Epithelial cell of prostate (primary cell): ENCODE measurements around the gene EML3.
"Not testable (repeated sequence)": the region's sequence is repeated elsewhere in the genome, so short reads cannot be mapped to it uniquely, and the experiment has no call there.

ENCODE experiments used
- DNase-seq: peaks from one replicate; pipeline ENCODE4 v3.0.0-alpha.2; 2011; ENCODE audit warnings: low read depth, low spot score
- H3K27ac ChIP-seq: fragments of 450-650 bp; 2 replicates; pipeline ENCODE4 v1.5.1; 2017; ENCODE audit warnings: mild to moderate bottlenecking

EML3 gene

DNA sequence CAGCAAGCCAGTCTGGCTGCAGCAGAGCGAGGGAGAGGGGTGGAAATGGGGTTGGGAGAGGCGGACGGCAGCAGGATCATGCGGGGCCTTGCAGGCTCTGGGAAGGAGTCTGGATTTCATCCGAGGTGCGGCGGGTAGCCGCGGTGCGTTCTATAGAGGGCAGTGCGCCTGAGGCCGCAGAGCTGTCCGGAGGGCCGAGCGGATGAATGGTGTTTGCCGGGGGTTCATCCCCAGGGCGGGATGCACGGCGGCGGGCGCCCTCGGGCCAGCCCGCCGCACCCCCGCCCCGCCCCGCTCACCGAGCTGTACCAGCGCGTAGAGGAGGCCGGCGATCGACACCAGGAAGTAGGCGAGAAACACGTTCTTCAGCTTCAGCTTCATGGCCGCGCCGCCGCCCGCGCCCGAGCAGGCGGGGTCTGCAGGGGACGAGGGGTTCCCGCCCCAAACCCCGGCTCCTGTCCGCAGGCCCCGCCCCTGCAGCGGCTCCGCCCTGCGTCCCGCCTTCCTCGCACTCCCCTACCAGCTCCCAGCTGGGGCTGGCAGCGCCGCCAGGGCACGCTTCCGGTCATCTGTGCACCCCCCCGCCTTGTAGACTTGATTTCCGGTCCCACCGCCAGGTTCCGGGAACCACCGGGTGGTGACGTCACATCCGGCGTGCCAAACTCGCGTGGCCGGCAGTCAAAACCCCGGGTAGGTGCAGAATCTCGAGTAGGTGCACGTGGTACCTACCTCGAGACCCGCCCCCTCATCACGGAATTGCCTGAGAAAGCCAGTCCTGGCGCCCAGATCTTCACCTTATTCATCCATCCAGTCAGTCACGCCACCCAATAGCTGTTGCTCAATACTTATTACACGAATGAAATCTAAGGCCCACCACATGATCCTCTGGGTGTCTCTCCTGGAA is 9.2 kb upstream of the EML3 start, which contains the start of gene B3GAT3:
B3GAT3 (minus strand) TSS at position 420 of the 904 bp plus-strand sequence; CDS start at position 381, 39 bp downstream.
- peak within 1 kb of the TSS; percentile 88 for H3K27ac ChIP-seq
- peak; percentile 97 for DNase-seq

DNA sequence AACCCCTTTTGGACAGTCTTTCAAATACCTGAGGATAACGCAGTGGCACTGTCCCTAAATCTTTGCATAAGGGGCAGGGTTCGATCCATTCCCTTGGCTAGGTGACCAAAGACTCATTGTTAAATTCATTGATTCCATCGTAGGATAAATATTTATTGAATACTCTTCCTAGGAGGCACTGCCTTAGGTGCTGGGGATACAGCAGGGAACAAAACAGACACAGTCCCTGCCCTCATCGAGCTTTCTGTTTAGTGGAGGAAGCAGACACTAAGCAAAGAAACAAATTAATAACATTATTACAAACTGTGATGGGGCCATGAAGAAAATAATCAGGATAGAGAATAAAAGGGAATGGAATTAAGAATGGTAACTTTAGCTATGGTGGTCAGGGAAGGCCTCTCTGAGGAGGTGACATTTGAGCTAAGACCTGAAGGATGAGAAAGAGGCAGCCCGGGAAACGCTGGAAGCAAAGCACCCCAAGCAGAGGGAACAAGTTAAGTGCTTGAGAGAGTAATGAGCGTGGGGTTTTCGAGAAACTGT is 8.5 kb upstream of the EML3 start:
- peak overlapping the region; percentile 88 for H3K27ac ChIP-seq
- DNase-seq = no peak

DNA sequence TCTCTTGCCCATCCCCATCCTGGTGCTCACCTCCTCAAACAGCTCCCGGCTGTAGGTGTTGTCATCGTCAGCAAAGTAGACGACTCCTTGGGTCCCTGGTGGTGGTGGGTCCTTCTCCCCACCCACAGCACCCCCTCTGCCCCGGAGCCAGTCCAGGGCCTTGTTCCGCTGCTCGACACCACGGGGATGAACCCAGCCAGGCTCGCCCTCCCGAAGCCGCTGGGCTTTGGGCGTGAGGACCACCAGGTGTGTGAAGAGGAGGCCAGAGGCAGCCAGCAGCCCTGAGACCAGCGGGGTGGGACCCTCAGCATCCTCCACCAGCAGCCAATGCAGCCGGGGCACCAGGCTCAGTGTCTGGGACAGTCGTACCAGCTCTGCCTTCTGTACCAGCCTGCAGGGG is 4.4 kb upstream of the EML3 start:
- not testable (repeated sequence) for H3K27ac ChIP-seq, DNase-seq

DNA sequence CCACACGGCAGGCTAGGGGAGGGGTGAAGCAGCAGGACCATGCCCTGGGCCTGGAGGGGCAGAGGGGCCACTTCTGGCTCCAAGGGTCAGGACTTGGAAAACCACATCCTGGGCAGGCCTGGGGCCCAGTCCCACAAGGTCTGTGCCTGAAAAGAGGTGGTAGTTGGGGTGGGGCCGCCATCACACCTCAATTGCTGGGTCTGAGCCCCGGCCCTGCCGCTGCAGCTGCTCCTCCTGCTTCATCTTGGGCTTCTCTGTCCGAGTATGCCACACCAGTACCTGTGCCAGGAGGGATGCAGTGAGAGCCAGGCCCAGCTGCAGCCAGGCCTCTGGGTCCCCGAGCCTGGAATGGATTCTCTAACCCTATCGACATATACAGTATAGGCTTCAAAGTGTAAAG is 2.9 kb upstream of the EML3 start:
- no peak for DNase-seq
- H3K27ac ChIP-seq = no peak overlapping the region

- peak; percentile 33 for DNase-seq
- H3K27ac ChIP-seq = no peak overlapping the region
These were observed 1.7 kb upstream of the EML3 start for GRCh38 chr11:62614275-62614674.

GRCh38 chr11:62613291-62613778 is 760 bp upstream of the EML3 start:
- no peak for DNase-seq
- peak overlapping the region; percentile 67 for H3K27ac ChIP-seq

DNA sequence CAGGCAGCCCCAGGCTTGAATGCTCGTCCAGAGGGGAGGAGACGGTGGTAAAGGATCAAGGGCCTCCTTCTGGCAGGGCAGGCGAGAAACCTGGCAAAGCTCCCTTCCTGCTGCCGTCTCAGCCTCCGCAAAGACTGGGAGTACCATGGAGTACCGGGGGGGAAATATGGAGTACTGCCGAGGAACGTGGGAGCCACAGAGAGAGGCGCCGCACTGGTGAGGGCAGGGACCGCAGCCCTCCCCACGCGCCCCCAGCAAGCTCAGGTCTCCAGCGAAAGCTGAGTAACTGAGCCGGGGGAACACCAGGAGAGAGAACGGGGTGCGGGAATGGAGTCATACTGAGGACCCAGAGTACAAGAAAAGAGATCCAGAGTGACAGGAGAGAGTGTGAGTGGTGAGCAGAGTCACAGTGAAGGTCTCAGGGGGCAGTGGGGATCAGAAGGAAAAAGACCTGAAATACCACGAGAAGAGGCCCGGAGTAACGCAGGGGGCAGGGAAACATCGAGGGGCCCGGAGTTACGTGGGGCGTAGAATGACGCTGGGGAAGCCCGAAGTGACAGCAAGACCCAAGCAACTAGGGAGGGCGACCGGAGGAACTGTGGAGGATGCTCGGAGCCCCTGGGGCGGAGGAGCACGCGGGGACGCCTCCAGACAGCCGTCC is 740 bp downstream of the EML3 start:
- H3K27ac ChIP-seq = peak overlapping the region; percentile 67
- DNase-seq = no peak

DNA sequence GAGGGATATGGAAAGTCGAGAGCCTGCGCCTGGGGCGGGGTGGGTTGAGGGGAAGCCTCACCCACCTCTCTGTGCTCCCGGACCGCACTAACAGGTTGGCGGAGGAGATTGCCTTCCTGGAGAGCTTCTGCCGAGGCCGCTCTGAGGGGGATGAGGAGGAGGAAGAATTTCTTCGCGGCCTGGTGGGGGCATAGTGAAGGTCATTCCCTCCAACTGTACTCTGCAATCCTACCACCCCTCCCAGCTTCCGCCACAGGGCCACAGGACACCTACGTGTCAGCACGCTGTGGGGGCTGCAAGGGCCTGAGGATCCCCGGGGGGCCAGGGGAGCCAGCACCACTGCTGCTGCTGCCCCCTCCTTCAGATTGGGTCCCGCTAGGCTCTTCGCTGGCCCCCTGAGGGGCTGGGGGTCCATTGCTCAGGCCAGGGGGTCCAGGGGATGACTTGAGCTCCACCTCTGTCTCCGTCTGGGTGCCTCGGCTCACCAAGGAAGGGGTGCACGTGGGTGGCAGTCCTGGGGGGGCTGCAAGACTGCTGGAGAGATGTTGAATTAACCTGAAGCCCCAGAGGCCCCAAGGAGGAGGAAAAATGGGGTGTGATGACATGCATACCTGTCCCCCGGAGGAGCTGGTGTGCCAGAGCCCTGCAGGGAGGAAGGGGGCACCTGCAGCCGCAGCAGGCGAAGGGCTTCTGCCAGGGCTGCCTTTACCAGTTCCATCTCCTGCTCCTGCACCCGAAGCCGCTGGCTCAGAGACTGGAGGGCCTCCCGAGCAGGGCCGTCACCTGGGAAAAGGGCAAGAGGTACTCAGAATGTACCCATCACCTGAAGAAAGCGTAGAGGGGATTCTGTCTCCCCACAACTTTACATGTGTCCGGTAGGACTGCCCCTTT is 1.5 kb downstream of the EML3 start:
- peak overlapping the region; percentile 67 for H3K27ac ChIP-seq
- no peak for DNase-seq

DNA sequence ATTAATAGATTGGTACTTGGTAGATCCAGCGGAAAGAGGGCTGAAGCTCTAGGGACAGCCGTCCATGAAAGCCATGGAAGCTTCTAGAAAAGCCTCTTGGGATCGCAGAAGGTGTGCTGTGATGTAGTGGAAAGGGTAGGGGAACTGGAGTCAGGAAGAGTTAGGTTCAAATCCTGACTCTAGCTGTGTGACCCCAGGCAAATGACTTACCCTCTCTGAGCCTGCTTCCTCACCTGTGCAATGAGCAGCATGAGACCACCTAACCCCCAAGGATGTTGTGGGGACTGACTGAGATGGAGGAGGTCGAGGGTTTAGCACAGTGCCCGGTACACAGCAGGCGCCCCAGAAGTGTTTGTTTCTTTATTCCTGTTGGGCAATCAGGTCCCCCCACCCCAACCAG is 2.2 kb downstream of the EML3 start:
- DNase-seq = no peak
- no peak overlapping the region for H3K27ac ChIP-seq

DNA sequence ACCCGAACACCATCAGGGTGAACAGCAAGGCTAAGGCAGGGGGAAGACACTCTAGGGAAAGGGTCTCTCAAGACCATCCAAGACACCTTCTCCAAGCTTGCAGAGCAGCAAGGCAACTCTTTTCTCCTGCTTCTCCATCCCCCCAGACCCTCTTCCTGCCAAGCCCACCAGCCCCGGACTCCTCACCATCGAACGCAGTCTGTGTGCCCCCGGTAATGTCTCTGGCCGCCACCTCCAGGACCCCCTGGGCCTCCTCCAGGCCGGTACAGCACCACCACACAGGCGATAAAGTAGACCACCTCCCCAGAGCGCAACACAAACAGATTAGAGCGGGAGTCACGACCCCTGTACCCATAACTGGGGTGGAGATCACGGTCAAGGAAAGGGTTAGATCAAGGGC is 3.8 kb downstream of the EML3 start:
- no peak overlapping the region for H3K27ac ChIP-seq

GRCh38 chr11:62607714-62608113 is 4.9 kb downstream of the EML3 start:
- H3K27ac ChIP-seq = no peak overlapping the region

More for the DNA sequence above, 3.8 kb downstream of the EML3 start:
- no peak for DNase-seq

GRCh38 chr11:62605902-62606301 is 6.7 kb downstream of the EML3 start:
- H3K27ac ChIP-seq = no peak overlapping the region
- DNase-seq = no peak

More at GRCh38 chr11:62607714-62608113, 4.9 kb downstream of the EML3 start:
- no peak for DNase-seq

DNA sequence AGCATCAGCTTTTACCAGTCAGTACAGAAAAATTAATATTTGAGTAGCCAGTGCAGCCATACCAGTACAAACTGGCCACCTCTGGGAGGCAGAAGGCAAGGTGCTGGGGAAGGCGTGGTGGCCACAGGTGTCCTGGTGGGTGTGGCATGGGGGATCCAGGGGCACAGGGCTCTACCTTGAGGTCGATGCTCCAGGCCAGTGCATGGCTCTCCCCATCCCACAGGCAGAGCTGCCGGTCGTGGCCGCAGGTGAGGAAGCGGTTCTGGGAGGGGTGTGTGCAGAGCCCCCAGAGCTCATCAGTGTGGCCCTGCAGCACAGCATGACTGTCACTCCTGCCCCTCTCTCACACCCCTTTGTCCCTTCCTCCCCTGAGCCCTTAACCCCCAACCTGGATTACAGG is 7.1 kb downstream of the EML3 start:
- DNase-seq = no peak
- no peak overlapping the region for H3K27ac ChIP-seq

GRCh38 chr11:62604460-62605120 is 8.0 kb downstream of the EML3 start:
- no peak for DNase-seq
- H3K27ac ChIP-seq = no peak overlapping the region

- DNase-seq = no peak
- H3K27ac ChIP-seq = no peak overlapping the region
These were observed 8.7 kb downstream of the EML3 start for GRCh38 chr11:62603776-62604299.

DNA sequence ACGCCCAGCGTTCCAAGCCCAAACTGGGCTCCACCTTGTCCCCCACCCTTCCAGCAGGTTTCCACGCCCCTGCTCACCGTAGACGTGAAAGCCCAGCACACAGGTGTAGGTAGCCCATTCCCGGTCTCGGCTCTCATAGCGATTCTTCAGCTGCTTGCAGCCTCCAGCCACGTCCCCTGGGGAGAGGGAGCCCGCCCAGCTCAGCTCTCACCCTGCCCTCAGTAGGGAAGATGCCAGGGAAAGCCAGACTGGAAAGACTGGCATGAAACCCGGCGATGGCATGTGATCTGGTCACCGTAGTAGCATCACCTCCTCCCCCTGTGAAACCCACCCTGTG is 9.5 kb downstream of the EML3 start:
- no peak for DNase-seq
- H3K27ac ChIP-seq = peak overlapping the region; percentile 94

DNA sequence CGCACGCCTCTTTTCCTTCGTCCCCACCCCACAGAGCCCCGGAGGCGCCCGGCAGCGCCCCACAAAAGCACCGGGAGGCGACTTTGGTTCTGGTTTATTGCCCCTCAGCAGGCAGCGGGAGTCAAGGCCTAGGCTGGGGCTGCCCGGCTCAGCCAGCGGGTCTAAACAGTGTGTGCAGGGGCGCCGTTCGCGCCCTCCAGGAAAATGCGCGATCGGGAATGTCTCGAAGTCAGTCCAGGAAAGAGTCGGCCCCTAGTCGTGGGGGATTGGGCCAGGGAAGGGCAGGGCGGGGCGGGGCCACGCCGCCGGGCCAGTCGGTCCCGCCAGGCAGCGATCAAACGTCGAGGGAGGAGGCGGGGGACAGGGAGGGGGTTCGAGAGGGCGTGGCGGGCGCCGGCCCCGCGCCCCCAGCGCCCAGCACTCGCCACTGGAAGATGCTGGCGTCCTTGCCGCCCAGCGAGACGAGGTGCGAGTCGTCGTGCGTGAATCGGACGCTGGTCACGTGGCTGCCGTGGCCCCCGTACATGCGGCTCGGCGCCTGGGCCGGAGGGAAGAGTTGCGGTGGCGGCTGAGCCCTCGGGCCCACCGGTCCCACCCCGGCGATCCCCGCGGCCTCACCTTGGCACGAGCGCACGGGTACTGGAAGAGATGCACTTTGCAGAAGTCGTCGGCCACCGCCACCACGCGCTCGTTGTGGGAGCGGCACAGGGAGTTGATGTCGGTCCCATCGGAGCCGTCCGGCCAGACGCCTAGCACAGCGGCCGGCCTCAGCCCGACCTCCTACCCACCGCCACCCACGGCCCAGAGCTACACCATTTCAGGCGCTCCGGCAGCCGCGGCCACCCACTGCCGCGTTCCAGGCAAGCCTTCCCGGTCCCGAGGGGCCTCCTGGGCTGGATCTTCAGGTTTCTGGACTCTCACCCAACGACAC is 10.2 kb downstream of the EML3 start:
- DNase-seq = no peak
- H3K27ac ChIP-seq = peak overlapping the region; percentile 94
